K562 (cell line): ENCODE measurements around the gene UQCRHL. TPM values are rescaled to one million over a fixed set of nuclear protein-coding genes. Genes with fewer than 3 reads are reported as not detected.

Experiments used
- BRD9 ChIP-seq: fragments of 450-650 bp; IDR thresholded peaks from 2 replicates; pipeline ENCODE4 v1.6.1; 2018; ENCODE audit warnings: low read depth; ENCODE audit not compliant: partially characterized antibody
- CHD1 ChIP-seq: fragments of 200-600 bp; sonication (generic); IDR thresholded peaks from one replicate; pipeline ENCODE4 v1.6.1; 2012; ENCODE audit warnings: mild to moderate bottlenecking, moderate library complexity, low read length, inconsistent platforms
- CSDE1 ChIP-seq, 2 experiments: fragments of 450-650 bp; IDR thresholded peaks; 2 replicates each; pipeline ENCODE4 v1.6.1; 2016; ENCODE audit warnings: mild to moderate bottlenecking in 1 of 2
- ETS2 ChIP-seq: IDR thresholded peaks from 2 replicates; pipeline ENCODE4 v1.6.1; 2016; ENCODE audit warnings: borderline replicate concordance, missing genetic modification characterization, mild to moderate bottlenecking, moderate library complexity, missing compliant biosample characterization; ENCODE audit not compliant: poor library complexity, severe bottlenecking
- ETV6 ChIP-seq, 3 experiments: fragments of 150-350 bp in 1 of 3; sonication (generic) in 1 of 3; formaldehyde crosslinking in 1 of 3; IDR thresholded peaks; 2 replicates each; pipeline versions ENCODE4 v1.6.1 to v1.8.0; 2014 to 2022; ENCODE audit warnings: borderline replicate concordance in 2 of 3, low read depth in 2 of 3, antibody characterized with exemption in 1 of 3, low read length in 1 of 3, mild to moderate bottlenecking in 1 of 3, missing genetic modification reagents in 1 of 3
- HDAC3 ChIP-seq: fragments of 450-650 bp; IDR thresholded peaks from 2 replicates; pipeline ENCODE4 v1.6.1; 2018; ENCODE audit warnings: borderline replicate concordance, mild to moderate bottlenecking, moderate library complexity; ENCODE audit not compliant: partially characterized antibody
- HES1 ChIP-seq: fragments of 450-650 bp; IDR thresholded peaks from 2 replicates; pipeline ENCODE4 v1.6.1; 2016; ENCODE audit warnings: low read depth, mild to moderate bottlenecking, moderate library complexity
- MYC ChIP-seq, 2 experiments: fragments of 250-450 bp in 1 of 2; sonication (Bioruptor Pico) in 1 of 2; IDR thresholded peaks; 2 replicates each; pipeline versions ENCODE4 v1.5.1 to v1.6.1; 2012 to 2021; ENCODE audit warnings: low read depth in 2 of 2, borderline replicate concordance in 1 of 2, improper control_type of control experiment in 1 of 2, low read length in 1 of 2, mild to moderate bottlenecking in 1 of 2, moderate library complexity in 1 of 2
- RBFOX2 ChIP-seq: fragments of 200-400 bp; formaldehyde crosslinking; IDR thresholded peaks from 2 replicates; pipeline ENCODE4 v1.6.1; 2017; ENCODE audit warnings: low read depth, mild to moderate bottlenecking, low read length, moderate library complexity
- STAT6 ChIP-seq: sonication (generic); formaldehyde crosslinking; IDR thresholded peaks from 2 replicates; pipeline ENCODE4 v1.8.1; 2023; ENCODE audit warnings: mild to moderate bottlenecking, missing genetic modification reagents
- TCF15 ChIP-seq: fragments of 250-450 bp; sonication (Bioruptor Pico); IDR thresholded peaks from 2 replicates; pipeline ENCODE4 v1.8.0; 2022; ENCODE audit warnings: moderate library complexity, mild to moderate bottlenecking, inconsistent platforms
- ZNF134 ChIP-seq: fragments of 250-450 bp; sonication (Bioruptor Pico); conservative IDR thresholded peaks from 2 replicates; pipeline ENCODE4 v1.4.0; 2020
- ZNF165 ChIP-seq: fragments of 250-450 bp; sonication (Bioruptor Pico); IDR thresholded peaks from 2 replicates; pipeline ENCODE4 v1.4.0; 2020; ENCODE audit warnings: borderline replicate concordance
- ZNF239 ChIP-seq: fragments of 250-450 bp; sonication (Bioruptor Pico); IDR thresholded peaks from 2 replicates; pipeline ENCODE4 v1.4.0; 2020; ENCODE audit warnings: mild to moderate bottlenecking
- ZNF431 ChIP-seq: sonication (generic); formaldehyde crosslinking; IDR thresholded peaks from 2 replicates; pipeline ENCODE4 v1.8.0; 2022; ENCODE audit warnings: mild to moderate bottlenecking, missing genetic modification reagents
- polyA plus RNA-seq, 8 experiments: library from polyadenylated mRNA; depleted of rRNA in 4 of 8; stranded (reverse) in 5 of 8; unstranded in 3 of 8; fragments of >200 nt; fragmentation: Nextera tagmentation in 2 of 8; fragmentation: Illumina TruSeq in 1 of 8; extraction: Ambion mirVana in 2 of 8; extraction: Trizol in 1 of 8; gene quantifications; 2 replicates each; pipeline versions ENCODE4 v1.2.1 to v1.2.3, GENCODE V29; 2011 to 2014; ENCODE audit warnings: inconsistent platforms in 1 of 8, missing spikeins in 1 of 8
- total RNA-seq, 7 experiments: library from RNA; depleted of rRNA in 6 of 7; stranded (reverse); fragments of >200 nt in 6 of 7; fragmentation: Illumina TruSeq in 2 of 7; extraction: Trizol in 2 of 7; gene quantifications; 2 replicates each; pipeline versions ENCODE4 v1.2.1 to v1.2.3, GENCODE V29; 2011 to 2021; ENCODE audit warnings: low replicate concordance in 1 of 7
- TF ChIP-seq, protein P1 (sequence below), 3 experiments: fragments of 200-800 bp in 1 of 3; sonication (Bioruptor generic) in 1 of 3; sonication (generic) in 1 of 3; formaldehyde crosslinking in 1 of 3; IDR thresholded peaks; 2 replicates each; pipeline versions ENCODE4 v1.6.1 to v1.8.0; 2016 to 2022; ENCODE audit warnings: mild to moderate bottlenecking in 2 of 3, missing compliant biosample characterization in 2 of 3, missing genetic modification characterization in 2 of 3, missing genetic modification reagents in 1 of 3
- TF ChIP-seq, protein P2 (sequence below): fragments of 450-650 bp; formaldehyde crosslinking; IDR thresholded peaks from 2 replicates; pipeline ENCODE4 v1.4.0; 2022; ENCODE audit warnings: missing genetic modification characterization

Gene UQCRHL
- total and polyA plus RNA-seq, 9 of the 15 experiments (the other 6 are each of a cell fraction or from before 2014, with no cell fraction given), result 5.1 to 41.3 (median 21.8) TPM

DNA sequence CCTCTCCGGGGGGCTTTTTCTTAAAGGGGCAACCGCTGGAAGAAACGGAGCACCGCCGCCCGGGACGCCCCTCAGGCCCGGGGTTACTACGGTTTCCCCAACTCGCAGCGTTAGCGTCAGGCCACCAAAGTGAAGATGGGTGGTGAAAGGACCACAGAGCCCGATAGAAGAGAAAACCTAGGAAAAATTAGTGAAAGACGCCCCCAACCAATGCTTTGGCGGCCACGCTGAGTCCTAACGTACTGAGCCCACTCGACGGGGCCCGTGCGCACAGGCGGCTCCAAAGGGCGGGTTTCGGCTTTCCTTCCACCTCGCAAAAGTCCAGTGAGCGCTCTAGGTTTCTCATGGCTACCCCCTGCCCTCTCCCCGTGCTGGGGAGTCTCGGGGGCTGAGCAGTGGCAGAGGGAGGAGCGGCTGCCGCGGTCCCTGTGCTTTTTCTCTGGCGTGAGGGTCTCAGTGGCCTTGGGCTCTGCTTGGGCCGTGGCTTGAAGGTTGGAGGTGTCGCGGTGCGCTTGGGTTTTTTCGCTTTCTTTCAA is 27.8 kb upstream of the UQCRHL start (continued):
- TF ChIP-seq CSDE1 (IDR thresholded peaks at IDR 0.05), result 0 out of 4 replicates have a peak, but pooled peaks of 1 of the 2 experiments have one; percentile 13
- TF ChIP-seq ZNF134 (CRISPR knock-in tag), result no peak
- TF ChIP-seq ZNF239 (CRISPR knock-in tag), result no peak
- TF ChIP-seq, protein P1, sequence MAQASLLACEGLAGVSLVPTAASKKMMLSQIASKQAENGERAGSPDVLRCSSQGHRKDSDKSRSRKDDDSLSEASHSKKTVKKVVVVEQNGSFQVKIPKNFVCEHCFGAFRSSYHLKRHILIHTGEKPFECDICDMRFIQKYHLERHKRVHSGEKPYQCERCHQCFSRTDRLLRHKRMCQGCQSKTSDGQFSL (CRISPR knock-in tag; IDR thresholded peaks at IDR 0.05), result peak; percentile 22
- TF ChIP-seq, protein P1 (tag; IDR thresholded peaks at IDR 0.05), result no peak
- no peak for TF ChIP-seq MYC (IDR thresholded peaks at IDR 0.05; ENCODE audit: low read depth, low read length)
- TF ChIP-seq MYC (CRISPR knock-in tag; IDR thresholded peaks at IDR 0.05; ENCODE audit: borderline replicate concordance, low read depth), result peak; percentile 88
- TF ChIP-seq RBFOX2, result peak; percentile 78
- no peak for TF ChIP-seq ZNF165
- 0 out of 2 replicates have a peak, but pooled peaks have one; percentile 13 for TF ChIP-seq TCF15 (CRISPR knock-in tag)
- TF ChIP-seq ETV6 (IDR thresholded peaks at IDR 0.05; ENCODE audit: borderline replicate concordance in 1 of 2, low read depth in 2 of 2, low read length in 1 of 2), result no peak
- 0 out of 2 replicates have a peak, but pooled peaks have one; percentile 35 for TF ChIP-seq ETV6 (CRISPR knock-in tag; IDR thresholded peaks at IDR 0.05; ENCODE audit: borderline replicate concordance)
- peak; percentile 44 for TF ChIP-seq BRD9
- TF ChIP-seq HDAC3, result peak; percentile 28
- peak; percentile 38; the same call in 1 of the 2 replicates for TF ChIP-seq HES1
- TF ChIP-seq CHD1, result peak; percentile 87
- TF ChIP-seq ZNF431 (CRISPR knock-in tag), result 0 out of 2 replicates have a peak, but pooled peaks have one; percentile 21
- peak; percentile 60 for TF ChIP-seq STAT6 (CRISPR knock-in tag)
- peak; percentile 4 for TF ChIP-seq ETS2
- TF ChIP-seq, protein P2, sequence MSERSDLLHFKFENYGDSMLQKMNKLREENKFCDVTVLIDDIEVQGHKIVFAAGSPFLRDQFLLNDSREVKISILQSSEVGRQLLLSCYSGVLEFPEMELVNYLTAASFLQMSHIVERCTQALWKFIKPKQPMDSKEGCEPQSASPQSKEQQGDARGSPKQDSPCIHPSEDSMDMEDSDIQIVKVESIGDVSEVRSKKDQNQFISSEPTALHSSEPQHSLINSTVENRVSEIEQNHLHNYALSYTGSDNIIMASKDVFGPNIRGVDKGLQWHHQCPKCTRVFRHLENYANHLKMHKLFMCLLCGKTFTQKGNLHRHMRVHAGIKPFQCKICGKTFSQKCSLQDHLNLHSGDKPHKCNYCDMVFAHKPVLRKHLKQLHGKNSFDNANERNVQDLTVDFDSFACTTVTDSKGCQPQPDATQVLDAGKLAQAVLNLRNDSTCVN (CRISPR knock-in tag), result peak; percentile 73; the same call in 1 of the 2 replicates
